Measurements from ENCODE around the gene EHD2.
A peak's percentile ranks its signal among the peaks of the same experiment; 100 is the strongest.

The EHD2 gene

GRCh38 chr19:47699360-47699917, 13.8 kb upstream of the EHD2 start:
- no peaks in the 10 kb centered on the region for H3K9me3 ChIP-seq (replicated peaks; ENCODE audit: insufficient read depth, low read length)
- H3K4me2 ChIP-seq (ENCODE audit: low read depth, low read length), result no peak overlapping the region
- no peaks in the 10 kb centered on the region for H4K20me1 ChIP-seq (ENCODE audit: insufficient read depth, low read length)
- no peak overlapping the region for H3K27ac ChIP-seq (ENCODE audit: low read length)
- H3F3A ChIP-seq (ENCODE audit: insufficient read depth, low read length), result no peaks in the 10 kb centered on the region
- no peak overlapping the region for H3K9ac ChIP-seq (ENCODE audit: low read length)
- no peaks in the 10 kb centered on the region for H3K4me1 ChIP-seq (ENCODE audit: low read length)
- no peak for DNase-seq
- H2AFZ ChIP-seq (ENCODE audit: low read length), result no peak overlapping the region
- H3K4me3 ChIP-seq (ENCODE audit: low read length), result no peak overlapping the region
- no peaks in the 10 kb centered on the region for H3K27me3 ChIP-seq (replicated peaks; ENCODE audit: insufficient read depth, low read length)
- no peaks in the 10 kb centered on the region for H3K79me2 ChIP-seq (ENCODE audit: low read length)
- no peaks in the 10 kb centered on the region for H3K36me3 ChIP-seq (replicated peaks; ENCODE audit: insufficient read depth, low read length)
- no peaks in the 10 kb centered on the region for H3K9me2 ChIP-seq (replicated peaks; ENCODE audit: insufficient read depth, low read length)
- TF ChIP-seq EZH2phosphoT487 (IDR thresholded peaks at IDR 0.05; ENCODE audit: low read length), result no peak
- peak; percentile 77 for TF ChIP-seq CTCF (IDR thresholded peaks at IDR 0.05; ENCODE audit: low read length)
- TF ChIP-seq EZH2 (optimal IDR thresholded peaks at IDR 0.05; ENCODE audit: low read depth, low read length), result no peak

- Histone ChIP-seq H3K27me3 (replicated peaks; ENCODE audit: insufficient read depth, low read length) (no peaks in the 10 kb centered on the region), H3K9ac (ENCODE audit: low read length) (no peak overlapping the region), H3K79me2 (ENCODE audit: low read length) (no peaks in the 10 kb centered on the region), H4K20me1 (ENCODE audit: insufficient read depth, low read length) (no peaks in the 10 kb centered on the region), H2AFZ (ENCODE audit: low read length) (no peak overlapping the region), H3K9me3 (replicated peaks; ENCODE audit: insufficient read depth, low read length) (no peaks in the 10 kb centered on the region), H3K27ac (ENCODE audit: low read length) (no peak overlapping the region), H3K4me3 (ENCODE audit: low read length) (no peak overlapping the region), H3K4me2 (ENCODE audit: low read depth, low read length) (no peak overlapping the region), H3K4me1 (ENCODE audit: low read length) (no peaks in the 10 kb centered on the region), H3K36me3 (replicated peaks; ENCODE audit: insufficient read depth, low read length) (no peaks in the 10 kb centered on the region), H3K9me2 (replicated peaks; ENCODE audit: insufficient read depth, low read length) (no peaks in the 10 kb centered on the region), H3F3A (ENCODE audit: insufficient read depth, low read length) (no peaks in the 10 kb centered on the region)
- DNase-seq, result no peak
- TF ChIP-seq CTCF (IDR thresholded peaks at IDR 0.05; ENCODE audit: low read length) (no peak), EZH2 (optimal IDR thresholded peaks at IDR 0.05; ENCODE audit: low read depth, low read length) (no peak), EZH2phosphoT487 (IDR thresholded peaks at IDR 0.05; ENCODE audit: low read length) (no peak)
Measured at GRCh38 chr19:47700934-47701716, 12.1 kb upstream of the EHD2 start.

- H4K20me1 ChIP-seq (ENCODE audit: insufficient read depth, low read length), result no peaks in the 10 kb centered on the region
- TF ChIP-seq EZH2 (optimal IDR thresholded peaks at IDR 0.05; ENCODE audit: low read depth, low read length) (no peak), CTCF (IDR thresholded peaks at IDR 0.05; ENCODE audit: low read length) (no peak), EZH2phosphoT487 (IDR thresholded peaks at IDR 0.05; ENCODE audit: low read length) (no peak)
- no peaks in the 10 kb centered on the region for H3K9me3 ChIP-seq (replicated peaks; ENCODE audit: insufficient read depth, low read length)
- H3K4me3 ChIP-seq (ENCODE audit: low read length), result no peak overlapping the region
- no peaks in the 10 kb centered on the region for H3K36me3 ChIP-seq (replicated peaks; ENCODE audit: insufficient read depth, low read length)
- no peaks in the 10 kb centered on the region for H3K4me1 ChIP-seq (ENCODE audit: low read length)
- H2AFZ ChIP-seq (ENCODE audit: low read length), result no peak overlapping the region
- no peaks in the 10 kb centered on the region for H3K9me2 ChIP-seq (replicated peaks; ENCODE audit: insufficient read depth, low read length)
- H3K9ac ChIP-seq (ENCODE audit: low read length), result no peak overlapping the region
- no peaks in the 10 kb centered on the region for H3F3A ChIP-seq (ENCODE audit: insufficient read depth, low read length)
- H3K79me2 ChIP-seq (ENCODE audit: low read length), result no peaks in the 10 kb centered on the region
- DNase-seq, result no peak
- no peak overlapping the region for H3K27ac ChIP-seq (ENCODE audit: low read length)
- H3K4me2 ChIP-seq (ENCODE audit: low read depth, low read length), result no peak overlapping the region
- H3K27me3 ChIP-seq (replicated peaks; ENCODE audit: insufficient read depth, low read length), result no peaks in the 10 kb centered on the region; the same call in 1 of the 2 replicates
Measured at GRCh38 chr19:47701717-47702552, 11.3 kb upstream of the EHD2 start.

Data from MM.1S (cell line).